ENCODE results near the gene ABHD6. TPM values are rescaled to one million over a fixed set of nuclear protein-coding genes. Genes with fewer than 3 reads are reported as not detected.
"Not testable (repeated sequence)": the region's sequence is repeated elsewhere in the genome, so short reads cannot be mapped to it uniquely, and the experiment has no call there.

The ABHD6 gene
- total RNA-seq, 4 donors from 2014 or later, result 35.6 to 39.8 (median 38.2) TPM

DNA sequence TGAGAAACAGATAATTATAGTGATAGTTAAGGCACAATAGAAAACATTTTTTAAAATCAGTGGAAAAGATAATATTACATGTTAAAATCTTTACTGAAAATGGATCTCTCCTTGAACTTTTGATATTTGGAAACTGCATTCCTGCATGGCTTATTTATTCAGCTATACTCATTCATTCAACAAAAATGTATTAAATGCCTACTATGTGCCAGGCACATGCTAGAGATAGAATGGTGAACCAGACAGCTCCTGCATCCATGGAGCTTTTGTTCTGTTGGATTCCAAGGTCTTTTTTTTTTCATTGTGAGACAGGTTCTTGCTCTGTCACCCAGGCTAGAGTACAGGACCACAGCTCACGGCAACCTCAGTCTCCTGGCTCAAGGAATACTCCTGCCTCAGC, 99.6 kb downstream of the ABHD6 start:
- Histone ChIP-seq H3K4me1 (peaks cover 35% of the 10 kb centered on the region), H3K9me3 (no peaks in the 10 kb centered on the region), H3K4me3 (no peak overlapping the region), H3K27me3 (no peaks in the 10 kb centered on the region), H3K36me3 (peaks cover 3% of the 10 kb centered on the region), H3K27ac (no peak overlapping the region)
- DNase-seq (ENCODE audit: low spot score in 2 of 2), result no peak
- TF ChIP-seq POLR2AphosphoS5 (IDR thresholded peaks at IDR 0.05) (no peak), POLR2A (IDR thresholded peaks at IDR 0.05) (no peak), EP300 (IDR thresholded peaks at IDR 0.05) (no peak)
- TF ChIP-seq, protein P1, sequence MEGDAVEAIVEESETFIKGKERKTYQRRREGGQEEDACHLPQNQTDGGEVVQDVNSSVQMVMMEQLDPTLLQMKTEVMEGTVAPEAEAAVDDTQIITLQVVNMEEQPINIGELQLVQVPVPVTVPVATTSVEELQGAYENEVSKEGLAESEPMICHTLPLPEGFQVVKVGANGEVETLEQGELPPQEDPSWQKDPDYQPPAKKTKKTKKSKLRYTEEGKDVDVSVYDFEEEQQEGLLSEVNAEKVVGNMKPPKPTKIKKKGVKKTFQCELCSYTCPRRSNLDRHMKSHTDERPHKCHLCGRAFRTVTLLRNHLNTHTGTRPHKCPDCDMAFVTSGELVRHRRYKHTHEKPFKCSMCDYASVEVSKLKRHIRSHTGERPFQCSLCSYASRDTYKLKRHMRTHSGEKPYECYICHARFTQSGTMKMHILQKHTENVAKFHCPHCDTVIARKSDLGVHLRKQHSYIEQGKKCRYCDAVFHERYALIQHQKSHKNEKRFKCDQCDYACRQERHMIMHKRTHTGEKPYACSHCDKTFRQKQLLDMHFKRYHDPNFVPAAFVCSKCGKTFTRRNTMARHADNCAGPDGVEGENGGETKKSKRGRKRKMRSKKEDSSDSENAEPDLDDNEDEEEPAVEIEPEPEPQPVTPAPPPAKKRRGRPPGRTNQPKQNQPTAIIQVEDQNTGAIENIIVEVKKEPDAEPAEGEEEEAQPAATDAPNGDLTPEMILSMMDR (IDR thresholded peaks at IDR 0.05), result no peak
- 100% methylated on average over 1 of the region's 1 CpG for WGBS

DNA sequence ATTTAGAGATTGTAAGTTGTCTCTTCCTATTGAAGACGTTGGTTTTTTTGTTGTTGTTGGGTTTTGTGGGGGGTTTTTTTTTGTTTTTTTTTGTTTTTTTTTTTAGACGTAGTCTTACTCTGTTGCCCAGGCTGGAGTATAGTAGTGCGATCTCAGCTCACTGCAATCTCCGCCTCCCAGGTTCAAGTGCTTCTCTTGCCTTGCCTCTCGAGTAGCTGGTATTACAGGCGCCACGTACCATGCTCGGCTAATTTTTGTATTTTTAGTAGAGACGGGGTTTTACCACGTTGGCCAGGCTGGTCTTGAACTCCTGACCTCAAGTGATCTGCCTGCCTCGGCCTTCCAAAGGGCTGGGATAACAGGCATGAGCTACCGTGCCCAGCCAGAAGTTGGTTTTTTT, 101.6 kb downstream of the ABHD6 start:
- not testable (repeated sequence) for H3K27me3 ChIP-seq; H3K36me3 ChIP-seq; H3K4me3 ChIP-seq; H3K9me3 ChIP-seq; DNase-seq (ENCODE audit: low spot score in 2 of 2); H3K27ac ChIP-seq
- H3K4me1 ChIP-seq, result peaks cover 22% of the 10 kb centered on the region
- WGBS, result 93% methylated on average over 12 of the region's 12 CpGs

DNA sequence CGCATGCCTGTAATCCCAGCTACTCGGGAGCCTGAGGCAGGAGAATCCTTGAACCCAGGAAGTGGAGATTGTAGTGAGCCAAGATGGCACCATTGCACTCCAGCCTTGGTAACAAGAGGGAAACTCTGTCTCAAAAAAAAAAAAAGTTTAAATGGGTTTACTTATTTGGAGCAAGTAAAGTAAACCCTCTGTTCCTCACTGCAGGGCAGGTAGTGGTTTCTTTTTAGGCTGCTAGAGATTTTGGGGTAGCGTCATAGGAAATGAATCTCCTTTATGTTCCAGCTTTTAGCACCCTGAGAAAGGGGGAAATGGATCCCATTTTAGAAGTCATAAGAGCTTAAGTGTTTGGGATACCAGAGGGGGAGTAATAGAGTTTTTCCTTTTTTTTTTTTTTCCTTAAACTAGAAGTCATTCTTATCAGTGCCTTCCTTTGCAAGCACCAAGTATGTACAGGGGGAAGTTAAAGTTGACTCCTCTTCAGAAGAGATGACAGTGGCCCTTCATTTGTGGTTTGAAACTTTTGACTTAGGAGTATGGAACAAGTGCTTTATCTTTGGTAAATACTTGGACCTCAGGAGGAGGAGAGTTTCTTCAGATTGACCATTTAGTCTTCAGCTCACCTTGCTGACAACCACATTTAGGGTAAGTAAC, 103.1 kb downstream of the ABHD6 start:
- Histone ChIP-seq H3K27ac (no peak overlapping the region), H3K27me3 (no peaks in the 10 kb centered on the region), H3K4me1 (peaks cover 8% of the 10 kb centered on the region), H3K36me3 (peaks cover 3% of the 10 kb centered on the region), H3K4me3 (no peak overlapping the region), H3K9me3 (no peaks in the 10 kb centered on the region)
- TF ChIP-seq POLR2AphosphoS5 (IDR thresholded peaks at IDR 0.05) (no peak), POLR2A (IDR thresholded peaks at IDR 0.05) (no peak), EP300 (IDR thresholded peaks at IDR 0.05) (no peak)
- TF ChIP-seq, protein P1 (IDR thresholded peaks at IDR 0.05), result no peak
- no peak for DNase-seq (ENCODE audit: low spot score in 2 of 2)
- 97% methylated on average over 3 of the region's 3 CpGs for WGBS

DNA sequence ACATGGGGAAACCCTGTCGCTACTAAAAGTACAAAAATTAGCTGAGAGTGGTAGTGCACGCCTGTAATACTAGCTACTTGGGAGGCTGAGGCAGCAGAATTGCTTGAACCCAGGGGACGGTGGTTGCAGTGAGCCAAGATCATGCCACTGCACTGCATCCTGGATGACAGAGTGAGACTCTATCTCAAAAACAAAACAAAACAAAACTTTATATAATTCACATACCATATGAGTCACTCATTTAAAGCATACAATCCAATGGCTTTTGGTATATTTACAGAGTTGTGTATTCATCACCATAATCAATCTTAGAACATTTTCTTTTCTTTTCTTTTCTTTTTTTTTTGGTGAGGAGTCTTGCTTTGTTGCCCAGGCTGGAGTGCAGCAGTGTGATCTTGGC, 103.8 kb downstream of the ABHD6 start:
- Histone ChIP-seq H3K36me3 (peaks cover 3% of the 10 kb centered on the region), H3K27ac (no peak overlapping the region), H3K4me1 (peaks cover 7% of the 10 kb centered on the region), H3K27me3 (no peaks in the 10 kb centered on the region), H3K4me3 (no peak overlapping the region), H3K9me3 (no peaks in the 10 kb centered on the region)
- DNase-seq (ENCODE audit: low spot score in 2 of 2), result no peak
- 93% methylated on average over 3 of the region's 3 CpGs for WGBS
- no peak for TF ChIP-seq POLR2A (IDR thresholded peaks at IDR 0.05)

DNA sequence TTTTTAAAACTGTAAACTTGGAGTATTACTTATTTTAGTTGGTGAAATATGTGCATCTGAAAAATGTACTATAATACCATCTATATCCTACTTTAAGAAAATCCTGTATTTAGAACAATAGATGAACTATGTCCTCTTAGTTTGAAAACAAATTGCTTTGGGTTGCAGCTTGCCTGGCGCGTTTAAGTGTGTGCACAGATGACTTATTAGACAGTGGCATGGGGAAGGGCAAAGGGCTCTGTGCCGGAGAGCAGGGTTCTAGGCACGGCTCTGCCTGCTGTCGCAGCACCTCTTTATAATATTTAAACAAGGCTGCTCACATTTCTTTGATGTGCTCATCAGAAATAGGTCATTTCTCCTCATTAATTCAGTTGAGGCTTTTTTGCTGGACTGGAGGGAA, 105.1 kb downstream of the ABHD6 start:
- WGBS, result 81% methylated on average over 5 of the region's 5 CpGs
- no peak for DNase-seq (ENCODE audit: low spot score in 2 of 2)
- no peaks in the 10 kb centered on the region for H3K9me3 ChIP-seq
- H3K36me3 ChIP-seq, result peaks cover 3% of the 10 kb centered on the region
- no peak overlapping the region for H3K4me3 ChIP-seq
- TF ChIP-seq, protein P1 (IDR thresholded peaks at IDR 0.05), result no peak
- TF ChIP-seq EP300 (IDR thresholded peaks at IDR 0.05), result no peak
- TF ChIP-seq POLR2AphosphoS5 (IDR thresholded peaks at IDR 0.05), result no peak
- no peak for TF ChIP-seq POLR2A (IDR thresholded peaks at IDR 0.05)
- H3K27me3 ChIP-seq, result no peaks in the 10 kb centered on the region
- no peak overlapping the region for H3K27ac ChIP-seq
- peaks cover 7% of the 10 kb centered on the region for H3K4me1 ChIP-seq

Other genes starting within 250 kb of the ABHD6 start
- 100 to 1,000 TPM; 143 to 186 (median 150) TPM for gene FLNB, start 229.4 kb upstream of the ABHD6 start, total RNA-seq
- gene DNASE1L3, start 26.8 kb upstream of the ABHD6 start, total RNA-seq, result 1 to 10 TPM in 3 of 4 donors, under 1 TPM in 1; 0.95 to 5.8 (median 4.3) TPM
- 1 to 10 TPM; 5.0 to 9.9 (median 8.0) TPM for gene RPP14, start 68.5 kb downstream of the ABHD6 start, total RNA-seq
- 10 to 100 TPM; 10.9 to 14.4 (median 12.8) TPM for gene HTD2, start 68.7 kb downstream of the ABHD6 start, total RNA-seq
- gene PXK, start 95.1 kb downstream of the ABHD6 start, total RNA-seq, result 10 to 100 TPM; 16.0 to 36.9 (median 21.8) TPM
- gene PDHB, start 196.0 kb downstream of the ABHD6 start, total RNA-seq, result 10 to 100 TPM; 49.9 to 89.8 (median 78.0) TPM